CD8-positive, alpha-beta memory T cell (primary cell): Measurements from ENCODE around the gene PTGR3. TPM values are rescaled to one million over a fixed set of nuclear protein-coding genes. Genes with fewer than 3 reads are reported as not detected.

Experiments
- CTCF ChIA-PET: fragments of 350-600 bp; sonication (Branson Sonifier 250); formaldehyde crosslinking; loops from one replicate; lab custom pipeline; 2021; ENCODE audit warnings: antibody characterized with exemption; lab: Charles Lee
- POLR2A ChIA-PET: fragments of 350-600 bp; sonication (Branson Sonifier 250); formaldehyde crosslinking; loops from one replicate; lab custom pipeline; 2021; ENCODE audit warnings: antibody characterized with exemption; lab: Charles Lee
- DNase-seq, 5 donors: peaks; one replicate each; pipeline versions ENCODE4 v3.0.0 to v3.0.0-alpha.2; 2020 to 2022; ENCODE audit warnings: mixed read lengths in 1 of 5
- H3K27ac ChIP-seq: one replicate; pipeline ENCODE4 v1.7.0; 2013; ENCODE audit warnings: low read depth, mild to moderate bottlenecking, low read length, moderate library complexity
- H3K27me3 ChIP-seq: 2 replicates; pipeline ENCODE4 v1.7.0; 2013; ENCODE audit warnings: low read length, mild to moderate bottlenecking; ENCODE audit not compliant: insufficient read depth, poor library complexity, severe bottlenecking
- H3K36me3 ChIP-seq: 2 replicates; pipeline ENCODE4 v1.7.0; 2013; ENCODE audit warnings: mild to moderate bottlenecking, low read length, moderate library complexity; ENCODE audit not compliant: insufficient read depth
- H3K4me1 ChIP-seq: 2 replicates; pipeline ENCODE4 v1.7.0; 2013; ENCODE audit warnings: mild to moderate bottlenecking, low read length, moderate library complexity; ENCODE audit not compliant: insufficient read depth
- H3K4me3 ChIP-seq: 2 replicates; pipeline ENCODE4 v1.7.0; 2013; ENCODE audit warnings: mild to moderate bottlenecking, low read length
- H3K9me3 ChIP-seq: 2 replicates; pipeline ENCODE4 v1.7.0; 2013; ENCODE audit warnings: mild to moderate bottlenecking, low read length
- H3K27ac Mint-ChIP-seq, 8 donors: one replicate each; pipeline ENCODE4 v1.8.0; 2020 to 2021; ENCODE audit warnings: mixed read lengths in 8 of 8, mild to moderate bottlenecking in 6 of 8, inconsistent platforms in 3 of 8, moderate library complexity in 3 of 8
- H3K27me3 Mint-ChIP-seq, 2 donors: one replicate each; pipeline ENCODE4 v1.8.0; 2020 to 2021; ENCODE audit warnings: mixed read lengths in 2 of 2, mild to moderate bottlenecking in 1 of 2, moderate library complexity in 1 of 2
- H3K36me3 Mint-ChIP-seq, 3 donors: one replicate each; pipeline ENCODE4 v1.8.0; 2020 to 2021; ENCODE audit warnings: mixed read lengths in 3 of 3, inconsistent platforms in 1 of 3, mild to moderate bottlenecking in 1 of 3
- H3K4me1 Mint-ChIP-seq, 3 donors: one replicate each; pipeline ENCODE4 v1.8.0; 2020 to 2021; ENCODE audit warnings: mixed read lengths in 3 of 3, inconsistent platforms in 1 of 3, mild to moderate bottlenecking in 1 of 3
- H3K4me3 Mint-ChIP-seq, 7 donors: one replicate each; pipeline ENCODE4 v1.8.0; 2020 to 2021; ENCODE audit warnings: mixed read lengths in 7 of 7, mild to moderate bottlenecking in 6 of 7, moderate library complexity in 4 of 7, inconsistent platforms in 2 of 7
- H3K9me3 Mint-ChIP-seq, 5 donors: one replicate each; pipeline ENCODE4 v1.8.0; 2020 to 2022; ENCODE audit warnings: mixed read lengths in 5 of 5, mild to moderate bottlenecking in 3 of 5, moderate library complexity in 2 of 5, inconsistent platforms in 1 of 5
- polyA plus RNA-seq: library from polyadenylated mRNA; unstranded; fragments of 300-500 nt; fragmentation: Illumina TruSeq; gene quantifications from one replicate; pipeline ENCODE4 v1.2.3, GENCODE V29; 2021
- total RNA-seq, 2 experiments: library from RNA; stranded (reverse); gene quantifications; one replicate each; pipeline ENCODE4 v1.2.3, GENCODE V29; 2021

The PTGR3 gene
- total and polyA plus RNA-seq, 3 experiments from 2014 or later, result 20.3 to 26.3 (median 25.8) TPM

- Mint-ChIP-seq H3K4me1 (peaks cover 75 to 96% (median 88%) of the 10 kb centered on the region in 3 donors), H3K27me3 (no peaks in the 10 kb centered on the region), H3K36me3 (no peaks in the 10 kb centered on the region), H3K27ac (peak overlapping the region; percentile 81 to 99 (median 90)), H3K4me3 (peak overlapping the region; percentile 82 to 91 (median 83)), H3K9me3 (peaks cover 0 to 2% (median 0%) of the 10 kb centered on the region in 5 donors)
- H3K27ac ChIP-seq, result peak overlapping the region; percentile 27
- no peaks in the 10 kb centered on the region for H3K27me3 ChIP-seq
- peak overlapping the region; percentile 42 for H3K4me3 ChIP-seq
- POLR2A ChIA-PET, result interaction anchor here (0.6 to 1.6 kb wide), 4 partner anchors 11 to 1112 kb away, joined by 3 to 7 read pairs (median 4); partner anchors contain the start of gene TSHZ1
- H3K9me3 ChIP-seq, result no peaks in the 10 kb centered on the region
- H3K4me1 ChIP-seq, result peaks cover 43% of the 10 kb centered on the region
- DNase-seq, result no peak
- CTCF ChIA-PET, result interaction anchor here (0.8 to 1.3 kb wide), 3 partner anchors 22 to 38 kb away, joined by 3 to 4 read pairs (median 3); partner anchors contain the start of gene PTGR3
- H3K36me3 ChIP-seq, result no peaks in the 10 kb centered on the region
Measured at GRCh38 chr18:75246721-75247610, 38.0 kb upstream of the PTGR3 start.

DNA sequence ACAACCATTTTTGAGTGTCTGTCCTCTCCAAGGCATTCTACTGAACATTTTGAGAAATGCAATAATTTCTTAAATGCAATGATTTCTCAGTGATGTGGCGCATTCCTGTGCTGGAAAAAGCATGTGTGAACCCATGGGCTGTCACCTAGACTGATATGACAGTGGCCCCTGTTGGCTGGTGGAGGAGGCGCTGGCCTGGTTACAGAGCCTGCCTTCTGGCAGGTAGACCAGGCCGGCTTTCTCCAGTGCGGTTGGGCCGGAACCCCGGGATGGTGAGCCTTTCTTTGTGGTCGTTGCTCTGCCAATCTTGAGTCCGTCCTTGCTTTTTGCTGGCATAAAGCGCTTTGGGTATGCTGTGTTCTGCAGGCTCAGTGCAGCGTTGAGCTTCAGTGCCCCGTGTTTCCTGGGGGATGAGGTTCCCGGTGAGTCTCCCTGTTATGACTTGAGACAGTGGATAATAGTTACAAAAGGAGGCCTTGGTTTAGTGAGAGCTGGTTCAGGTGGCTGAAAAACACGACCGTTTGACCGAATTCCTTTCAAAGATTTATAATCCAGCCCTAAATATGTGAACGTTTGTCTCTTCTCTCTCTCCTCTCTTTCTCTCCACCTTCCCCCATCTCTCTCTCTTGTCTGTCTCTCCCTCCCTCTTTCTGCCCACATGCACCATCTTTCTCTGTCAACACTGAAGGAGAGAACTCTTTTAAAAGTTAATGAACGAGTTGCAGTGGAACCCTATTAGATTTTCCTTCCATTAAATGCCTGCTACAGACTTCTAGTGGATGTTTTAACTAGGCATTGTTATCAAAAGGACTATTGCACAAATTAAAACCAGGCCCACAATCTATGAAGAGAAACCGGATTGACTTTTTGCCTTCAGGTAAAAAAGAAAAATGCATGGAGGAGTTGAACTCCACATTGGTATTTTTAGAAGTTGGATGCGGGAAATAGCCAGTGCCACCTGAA lies 35.7 kb upstream of the PTGR3 start:
- peak overlapping the region in 6 of 8 donors; percentile 22 to 99 (median 60) for H3K27ac Mint-ChIP-seq
- Histone ChIP-seq H3K27ac (no peak overlapping the region), H3K4me3 (no peak overlapping the region), H3K36me3 (no peaks in the 10 kb centered on the region), H3K4me1 (peaks cover 39% of the 10 kb centered on the region), H3K9me3 (no peaks in the 10 kb centered on the region), H3K27me3 (no peaks in the 10 kb centered on the region)
- POLR2A ChIA-PET, result interaction anchor here (1.6 kb wide), 1 partner anchor 34 kb away, joined by 5 read pairs; the partner anchor contains the start of gene TSHZ1
- H3K36me3 Mint-ChIP-seq, result peaks cover 1 to 5% (median 2%) of the 10 kb centered on the region in 3 donors
- CTCF ChIA-PET, result interaction anchor here (1.0 to 1.8 kb wide), 6 partner anchors 21 to 72 kb away, joined by 3 to 5 read pairs (median 4); partner anchors contain the start of gene TSHZ1
- H3K4me3 Mint-ChIP-seq, result peak overlapping the region in 1 of 7 donors; percentile 69
- no peaks in the 10 kb centered on the region for H3K9me3 Mint-ChIP-seq
- H3K27me3 Mint-ChIP-seq, result no peaks in the 10 kb centered on the region
- H3K4me1 Mint-ChIP-seq, result peaks cover 70 to 96% (median 80%) of the 10 kb centered on the region in 3 donors
- DNase-seq, result no peak

DNA sequence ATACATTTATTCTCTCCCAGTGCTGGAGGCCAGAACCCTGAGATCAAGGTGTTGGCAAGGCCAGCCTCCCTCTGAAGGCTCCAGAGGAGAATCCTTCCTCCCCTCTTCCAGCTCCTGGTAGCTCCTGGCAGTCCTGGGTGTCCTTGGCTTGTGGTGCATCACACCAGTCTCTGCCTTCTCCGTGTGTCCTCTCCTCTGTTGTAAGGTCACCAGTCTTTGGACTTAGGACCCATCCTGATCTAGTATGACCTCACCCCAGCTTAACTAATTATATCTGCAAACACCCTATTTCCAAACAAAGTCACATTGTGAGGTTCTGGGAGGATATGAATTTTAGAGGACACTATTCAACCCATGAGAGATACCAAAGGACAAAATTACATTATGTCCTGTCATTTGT lies 32.8 kb upstream of the PTGR3 start:
- no peak overlapping the region for H3K4me3 ChIP-seq
- H3K4me1 Mint-ChIP-seq, result peaks cover 60 to 88% (median 67%) of the 10 kb centered on the region in 3 donors
- CTCF ChIA-PET, result no interaction called here
- H3K27me3 ChIP-seq, result no peaks in the 10 kb centered on the region
- H3K27ac ChIP-seq, result no peak overlapping the region
- POLR2A ChIA-PET, result no interaction called here
- peaks cover 14% of the 10 kb centered on the region for H3K4me1 ChIP-seq
- H3K4me3 Mint-ChIP-seq, result no peak overlapping the region
- no peak for DNase-seq
- no peaks in the 10 kb centered on the region for H3K9me3 Mint-ChIP-seq
- no peaks in the 10 kb centered on the region for H3K36me3 ChIP-seq
- H3K27me3 Mint-ChIP-seq, result no peaks in the 10 kb centered on the region
- no peaks in the 10 kb centered on the region for H3K9me3 ChIP-seq
- peaks cover 1 to 12% (median 4%) of the 10 kb centered on the region in 3 donors for H3K36me3 Mint-ChIP-seq
- peak overlapping the region in 3 of 8 donors; percentile 36 to 51 (median 43) for H3K27ac Mint-ChIP-seq

DNA sequence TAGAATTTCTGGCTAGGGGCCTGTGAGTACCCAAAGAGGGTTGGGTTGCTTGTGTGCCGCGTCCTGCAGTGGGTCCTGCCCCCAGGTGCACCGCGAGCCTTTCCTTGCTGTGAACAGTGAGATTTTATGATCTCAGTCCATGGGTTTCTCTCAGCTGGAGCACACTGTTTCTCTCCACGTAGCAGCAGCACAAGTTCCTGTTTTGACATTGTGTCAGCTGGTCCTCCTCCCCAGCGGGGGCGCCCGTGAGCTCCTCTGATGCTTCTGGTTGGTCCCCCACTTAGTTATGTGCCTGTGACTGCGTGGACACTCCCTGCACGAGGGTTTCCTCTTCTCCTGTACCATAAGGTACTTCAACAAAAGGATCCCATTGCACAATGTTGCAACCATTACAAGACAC lies 31.5 kb upstream of the PTGR3 start:
- H3K9me3 ChIP-seq, result no peaks in the 10 kb centered on the region
- no peaks in the 10 kb centered on the region for H3K27me3 ChIP-seq
- H3K27ac ChIP-seq, result no peak overlapping the region
- H3K36me3 Mint-ChIP-seq, result peaks cover 1 to 17% (median 4%) of the 10 kb centered on the region in 3 donors
- H3K27me3 Mint-ChIP-seq, result no peaks in the 10 kb centered on the region
- POLR2A ChIA-PET, result no interaction called here
- peak overlapping the region in 1 of 8 donors; percentile 72 for H3K27ac Mint-ChIP-seq
- CTCF ChIA-PET, result interaction anchor here (0.7 kb wide), 1 partner anchor 34 kb away, joined by 3 read pairs; no protein-coding TSS in a partner anchor
- H3K4me1 Mint-ChIP-seq, result peaks cover 53 to 84% (median 62%) of the 10 kb centered on the region in 3 donors
- H3K9me3 Mint-ChIP-seq, result no peaks in the 10 kb centered on the region
- H3K4me1 ChIP-seq, result peaks cover 1% of the 10 kb centered on the region
- peak overlapping the region in 1 of 7 donors; percentile 18 for H3K4me3 Mint-ChIP-seq
- no peaks in the 10 kb centered on the region for H3K36me3 ChIP-seq
- no peak for DNase-seq
- H3K4me3 ChIP-seq, result no peak overlapping the region

GRCh38 chr18:75238786-75239185 lies 29.8 kb upstream of the PTGR3 start:
- Histone ChIP-seq H3K27me3 (no peaks in the 10 kb centered on the region), H3K36me3 (no peaks in the 10 kb centered on the region), H3K4me1 (no peaks in the 10 kb centered on the region), H3K4me3 (no peak overlapping the region), H3K9me3 (no peaks in the 10 kb centered on the region), H3K27ac (no peak overlapping the region)
- DNase-seq, result no peak
- POLR2A ChIA-PET, result no interaction called here
- Mint-ChIP-seq H3K27ac (no peak overlapping the region), H3K36me3 (peaks cover 1 to 20% (median 4%) of the 10 kb centered on the region in 3 donors), H3K9me3 (no peaks in the 10 kb centered on the region), H3K4me1 (peaks cover 50 to 79% (median 62%) of the 10 kb centered on the region in 3 donors), H3K4me3 (no peak overlapping the region), H3K27me3 (no peaks in the 10 kb centered on the region)
- CTCF ChIA-PET, result no interaction called here

DNA sequence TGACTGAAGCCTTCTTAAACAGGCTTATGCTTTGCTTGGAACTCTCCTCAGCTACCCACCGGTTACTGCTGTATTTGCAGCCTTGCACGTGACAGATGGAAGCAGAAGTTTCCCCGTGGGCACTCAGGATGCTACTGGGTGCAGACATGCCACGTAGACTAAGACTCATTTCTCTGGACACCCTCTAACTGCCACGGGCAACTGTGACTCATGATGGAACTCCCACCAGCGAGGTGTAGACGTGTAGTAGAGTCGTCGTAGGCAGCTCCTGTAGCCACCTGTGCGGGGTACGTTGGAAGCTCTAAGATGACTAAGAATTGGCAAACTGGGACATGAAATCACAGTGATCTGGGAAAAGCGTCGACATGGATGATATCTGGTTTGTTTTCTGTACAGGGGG lies 29.2 kb upstream of the PTGR3 start:
- DNase-seq, result no peak
- Mint-ChIP-seq H3K27ac (peak overlapping the region in 3 of 8 donors; percentile 17 to 33 (median 21)), H3K27me3 (no peaks in the 10 kb centered on the region), H3K4me1 (peaks cover 45 to 79% (median 61%) of the 10 kb centered on the region in 3 donors), H3K9me3 (no peaks in the 10 kb centered on the region), H3K4me3 (no peak overlapping the region), H3K36me3 (peaks cover 1 to 20% (median 4%) of the 10 kb centered on the region in 3 donors)
- Histone ChIP-seq H3K36me3 (no peaks in the 10 kb centered on the region), H3K4me3 (no peak overlapping the region), H3K4me1 (no peaks in the 10 kb centered on the region), H3K27ac (no peak overlapping the region), H3K27me3 (no peaks in the 10 kb centered on the region), H3K9me3 (no peaks in the 10 kb centered on the region)
- ChIA-PET POLR2A (no interaction called here), CTCF (no interaction called here)

- peaks cover 33 to 73% (median 51%) of the 10 kb centered on the region in 3 donors for H3K4me1 Mint-ChIP-seq
Measured at GRCh38 chr18:75235896-75236295, 27.0 kb upstream of the PTGR3 start.

More at GRCh38 chr18:75235896-75236295, 27.0 kb upstream of the PTGR3 start:
- Histone ChIP-seq H3K9me3 (no peaks in the 10 kb centered on the region), H3K4me3 (no peak overlapping the region), H3K36me3 (no peaks in the 10 kb centered on the region), H3K27ac (no peak overlapping the region), H3K4me1 (peaks cover 3% of the 10 kb centered on the region), H3K27me3 (no peaks in the 10 kb centered on the region)
- Mint-ChIP-seq H3K27me3 (no peaks in the 10 kb centered on the region), H3K4me3 (no peak overlapping the region), H3K36me3 (peaks cover 1 to 18% (median 4%) of the 10 kb centered on the region in 3 donors), H3K27ac (peak overlapping the region in 1 of 8 donors; percentile 36), H3K9me3 (no peaks in the 10 kb centered on the region)
- DNase-seq, result no peak
- ChIA-PET CTCF (no interaction called here), POLR2A (interaction anchor here (0.5 to 1.4 kb wide), 2 partner anchors 20 to 1084 kb away, joined by 3 to 4 read pairs; no protein-coding TSS in a partner anchor)
